Activated T-cell treated with anti-CD3 and anti-CD28 coated beads, Interleukin-2, amount 50 U/mL, for 4 hours (primary cell): ENCODE results near the gene PTPRT. TPM values are rescaled to one million over a fixed set of nuclear protein-coding genes. Genes with fewer than 3 reads are reported as not detected.

ENCODE experiments used
- ATAC-seq, 2 donors: fragments of 200-7000 bp; cut with Tn5 transposase; one replicate each; pipeline ENCODE4 v1.10.0; 2021
- DNase-seq: peaks from one replicate; pipeline ENCODE4 v3.0.0-alpha.2; 2020
- H3K27me3 Mint-ChIP-seq: one replicate; pipeline ENCODE4 v1.8.0; 2021; ENCODE audit warnings: low read depth, mixed read lengths
- H3K36me3 Mint-ChIP-seq: one replicate; pipeline ENCODE4 v1.8.0; 2022; ENCODE audit warnings: mixed read lengths; ENCODE audit not compliant: insufficient read depth
- H3K4me1 Mint-ChIP-seq: one replicate; pipeline ENCODE4 v1.8.0; 2021; ENCODE audit warnings: low read depth, mixed read lengths
- H3K4me3 Mint-ChIP-seq: one replicate; pipeline ENCODE4 v1.8.0; 2021; ENCODE audit warnings: mild to moderate bottlenecking, moderate library complexity, mixed read lengths
- H3K9me3 Mint-ChIP-seq: one replicate; pipeline ENCODE4 v1.8.0; 2021; ENCODE audit warnings: mixed read lengths
- total RNA-seq, 3 donors: library from RNA; stranded (reverse); gene quantifications; one replicate each; pipeline ENCODE4 v1.2.1, GENCODE V29; 2021

The PTPRT gene
- total RNA-seq, 3 donors from 2014 or later: not detected

- ATAC-seq (no peak), DNase-seq (no peak)
- Mint-ChIP-seq H3K4me1 (no peaks in the 10 kb centered on the region), H3K27me3 (no peaks in the 10 kb centered on the region), H3K4me3 (no peak overlapping the region), H3K9me3 (peaks cover 19% of the 10 kb centered on the region), H3K36me3 (no peaks in the 10 kb centered on the region)
Observed at GRCh38 chr20:42576167-42576566, 613.5 kb downstream of the PTPRT start.

- no peaks in the 10 kb centered on the region for H3K36me3 Mint-ChIP-seq
- peaks cover 14% of the 10 kb centered on the region for H3K9me3 Mint-ChIP-seq
- no peak overlapping the region for H3K4me3 Mint-ChIP-seq
- H3K4me1 Mint-ChIP-seq: no peaks in the 10 kb centered on the region
- H3K27me3 Mint-ChIP-seq: no peaks in the 10 kb centered on the region
- DNase-seq (no peak), ATAC-seq (no peak)
Observed at GRCh38 chr20:42572320-42573016, 617.2 kb downstream of the PTPRT start.

GRCh38 chr20:42567409-42567808 lies 622.3 kb downstream of the PTPRT start:
- Mint-ChIP-seq H3K4me1 (no peaks in the 10 kb centered on the region), H3K4me3 (no peak overlapping the region), H3K36me3 (no peaks in the 10 kb centered on the region), H3K27me3 (no peaks in the 10 kb centered on the region), H3K9me3 (peaks cover 12% of the 10 kb centered on the region)
- no peak for DNase-seq
- ATAC-seq: no peak

- ATAC-seq (no peak), DNase-seq (no peak)
- Mint-ChIP-seq H3K4me3 (no peak overlapping the region), H3K9me3 (no peaks in the 10 kb centered on the region), H3K36me3 (no peaks in the 10 kb centered on the region), H3K27me3 (no peaks in the 10 kb centered on the region), H3K4me1 (no peaks in the 10 kb centered on the region)
Observed at GRCh38 chr20:42565235-42565995, 624.3 kb downstream of the PTPRT start.

GRCh38 chr20:42559665-42560064 lies 630.0 kb downstream of the PTPRT start:
- Mint-ChIP-seq H3K4me1 (no peaks in the 10 kb centered on the region), H3K4me3 (no peak overlapping the region), H3K27me3 (no peaks in the 10 kb centered on the region), H3K36me3 (no peaks in the 10 kb centered on the region), H3K9me3 (peaks cover 6% of the 10 kb centered on the region)
- DNase-seq (no peak), ATAC-seq (no peak)

GRCh38 chr20:42556575-42556974 lies 633.1 kb downstream of the PTPRT start:
- peaks cover 8% of the 10 kb centered on the region for H3K9me3 Mint-ChIP-seq
- H3K4me1 Mint-ChIP-seq: no peaks in the 10 kb centered on the region
- no peak for ATAC-seq
- no peak for DNase-seq
- H3K4me3 Mint-ChIP-seq: no peak overlapping the region
- no peaks in the 10 kb centered on the region for H3K27me3 Mint-ChIP-seq
- H3K36me3 Mint-ChIP-seq: no peaks in the 10 kb centered on the region

- DNase-seq (no peak), ATAC-seq (no peak)
- Mint-ChIP-seq H3K4me1 (no peaks in the 10 kb centered on the region), H3K9me3 (peaks cover 3% of the 10 kb centered on the region), H3K27me3 (no peaks in the 10 kb centered on the region), H3K4me3 (no peak overlapping the region), H3K36me3 (no peaks in the 10 kb centered on the region)
Observed at GRCh38 chr20:42553374-42553773, 636.3 kb downstream of the PTPRT start.

DNA sequence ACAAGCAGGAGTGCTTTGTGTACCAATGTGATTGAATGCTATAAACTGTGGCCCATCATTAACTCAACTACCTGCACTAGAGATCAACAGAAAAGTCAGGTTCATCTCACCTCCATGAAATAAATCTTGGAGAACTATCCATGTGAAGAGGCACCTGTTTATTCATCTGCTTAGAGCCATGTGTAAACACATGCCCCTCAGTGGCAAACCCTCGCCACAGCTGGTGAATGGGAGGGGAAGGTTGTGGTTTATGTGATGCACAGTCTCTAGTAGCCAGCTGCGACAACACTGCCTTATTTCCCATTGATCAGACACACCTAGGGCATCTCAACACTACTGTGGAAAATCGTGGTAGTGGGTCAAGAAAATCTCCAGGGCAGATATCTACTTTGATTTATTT lies 640.2 kb downstream of the PTPRT start:
- Mint-ChIP-seq H3K9me3 (peaks cover 3% of the 10 kb centered on the region), H3K4me3 (no peak overlapping the region), H3K36me3 (no peaks in the 10 kb centered on the region), H3K27me3 (no peaks in the 10 kb centered on the region), H3K4me1 (no peaks in the 10 kb centered on the region)
- no peak for DNase-seq
- ATAC-seq: no peak

DNA sequence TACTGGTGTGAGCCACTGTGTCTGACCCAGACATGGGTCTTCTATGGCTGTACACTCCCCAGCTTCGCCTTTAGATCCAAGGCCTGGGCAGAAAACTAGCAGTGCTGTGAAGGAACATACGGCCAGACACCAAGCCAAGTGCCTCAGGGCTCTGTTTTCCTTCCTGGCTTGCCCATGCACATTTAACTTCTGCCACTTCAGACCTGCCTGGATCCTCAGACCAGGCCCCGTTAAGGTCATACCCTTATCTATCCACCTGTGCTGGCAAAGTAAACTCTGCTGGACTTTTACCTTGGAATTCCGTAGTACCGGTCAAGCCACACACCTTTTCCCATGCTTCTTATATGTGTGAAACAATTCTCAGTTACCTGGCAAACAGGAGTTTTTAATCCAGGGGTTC lies 644.8 kb downstream of the PTPRT start:
- no peak for ATAC-seq
- no peak for DNase-seq
- H3K27me3 Mint-ChIP-seq: no peaks in the 10 kb centered on the region
- H3K9me3 Mint-ChIP-seq: no peaks in the 10 kb centered on the region
- H3K36me3 Mint-ChIP-seq: no peaks in the 10 kb centered on the region
- no peak overlapping the region for H3K4me3 Mint-ChIP-seq
- no peaks in the 10 kb centered on the region for H3K4me1 Mint-ChIP-seq

- no peaks in the 10 kb centered on the region for H3K4me1 Mint-ChIP-seq
- H3K4me3 Mint-ChIP-seq: no peak overlapping the region
- DNase-seq: no peak
- no peak for ATAC-seq
- no peaks in the 10 kb centered on the region for H3K9me3 Mint-ChIP-seq
- H3K27me3 Mint-ChIP-seq: peaks cover 2% of the 10 kb centered on the region
- H3K36me3 Mint-ChIP-seq: no peaks in the 10 kb centered on the region
Observed at GRCh38 chr20:42532831-42533230, 656.9 kb downstream of the PTPRT start.

DNA sequence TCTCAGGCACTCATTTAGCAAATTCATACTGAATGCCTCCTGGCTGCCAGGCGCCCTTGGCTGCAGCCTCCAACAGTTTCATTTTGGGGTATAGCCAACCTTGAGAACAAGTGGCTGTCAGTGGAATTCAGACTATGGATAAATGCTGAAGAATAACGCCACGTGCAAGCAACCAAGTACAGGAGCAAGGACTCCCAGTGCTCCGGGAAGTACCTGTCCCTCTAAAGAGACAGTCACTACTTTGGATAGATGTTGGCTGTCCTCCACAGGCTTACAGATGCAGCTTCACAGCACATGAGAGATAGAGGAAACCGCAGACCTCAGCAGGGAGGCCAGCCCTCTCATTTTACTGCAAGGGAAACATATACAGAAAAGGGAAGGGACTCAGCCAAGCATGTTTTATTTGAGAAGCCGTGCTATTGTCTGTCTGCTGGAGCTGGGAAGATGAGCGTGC lies 658.2 kb downstream of the PTPRT start:
- H3K36me3 Mint-ChIP-seq: no peaks in the 10 kb centered on the region
- no peak overlapping the region for H3K4me3 Mint-ChIP-seq
- peaks cover 2% of the 10 kb centered on the region for H3K27me3 Mint-ChIP-seq
- DNase-seq (no peak), ATAC-seq (no peak)
- H3K4me1 Mint-ChIP-seq: no peaks in the 10 kb centered on the region
- H3K9me3 Mint-ChIP-seq: no peaks in the 10 kb centered on the region

- DNase-seq (no peak), ATAC-seq (no peak)
- H3K4me1 Mint-ChIP-seq: no peaks in the 10 kb centered on the region
- no peaks in the 10 kb centered on the region for H3K9me3 Mint-ChIP-seq
- H3K36me3 Mint-ChIP-seq: no peaks in the 10 kb centered on the region
- H3K4me3 Mint-ChIP-seq: no peak overlapping the region
- peaks cover 2% of the 10 kb centered on the region for H3K27me3 Mint-ChIP-seq
Observed at GRCh38 chr20:42530855-42531448, 658.8 kb downstream of the PTPRT start.

GRCh38 chr20:42530191-42530590 lies 659.5 kb downstream of the PTPRT start:
- no peaks in the 10 kb centered on the region for H3K9me3 Mint-ChIP-seq

DNA sequence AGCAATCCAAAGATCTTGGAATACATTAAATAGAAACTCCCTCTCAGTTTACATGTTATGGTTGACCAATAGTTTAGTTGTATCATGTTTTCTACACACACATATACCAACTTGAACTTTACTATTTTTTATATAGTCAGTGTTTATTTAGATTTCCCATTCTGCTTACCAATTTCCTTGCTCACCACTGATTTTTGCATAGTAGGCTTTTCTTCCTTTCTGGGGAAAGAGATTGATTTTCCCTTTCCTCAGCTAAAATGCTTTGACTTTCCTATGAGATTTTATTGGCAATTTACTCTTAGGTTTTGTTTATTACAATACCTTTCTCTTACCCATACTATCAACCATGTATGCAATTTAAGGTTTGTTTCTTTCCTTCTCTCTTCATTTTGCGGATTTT lies 665.6 kb downstream of the PTPRT start:
- no peaks in the 10 kb centered on the region for H3K27me3 Mint-ChIP-seq
- H3K4me1 Mint-ChIP-seq: no peaks in the 10 kb centered on the region
- ATAC-seq (no peak), DNase-seq (no peak)
- no peaks in the 10 kb centered on the region for H3K36me3 Mint-ChIP-seq
- H3K4me3 Mint-ChIP-seq: no peak overlapping the region
- H3K9me3 Mint-ChIP-seq: peaks cover 6% of the 10 kb centered on the region

More at GRCh38 chr20:42530191-42530590, 659.5 kb downstream of the PTPRT start:
- ATAC-seq (no peak), DNase-seq (no peak)
- H3K4me1 Mint-ChIP-seq: no peaks in the 10 kb centered on the region
- H3K27me3 Mint-ChIP-seq: peaks cover 2% of the 10 kb centered on the region
- H3K4me3 Mint-ChIP-seq: no peak overlapping the region
- no peaks in the 10 kb centered on the region for H3K36me3 Mint-ChIP-seq

- Mint-ChIP-seq H3K4me3 (no peak overlapping the region), H3K9me3 (no peaks in the 10 kb centered on the region), H3K4me1 (no peaks in the 10 kb centered on the region), H3K36me3 (no peaks in the 10 kb centered on the region), H3K27me3 (no peaks in the 10 kb centered on the region)
- DNase-seq (no peak), ATAC-seq (no peak)
Observed at GRCh38 chr20:42516692-42517091, 673.0 kb downstream of the PTPRT start.
